Brain pericyte (primary cell): ENCODE results near the gene CCNI.
"Not testable (repeated sequence)": the region's sequence is repeated elsewhere in the genome, so short reads cannot be mapped to it uniquely, and the experiment has no call there.

Experiments used
- DNase-seq: peaks from one replicate; pipeline ENCODE4 v3.0.0-alpha.2; 2012; ENCODE audit warnings: low read depth, low spot score

CCNI gene, protein sequence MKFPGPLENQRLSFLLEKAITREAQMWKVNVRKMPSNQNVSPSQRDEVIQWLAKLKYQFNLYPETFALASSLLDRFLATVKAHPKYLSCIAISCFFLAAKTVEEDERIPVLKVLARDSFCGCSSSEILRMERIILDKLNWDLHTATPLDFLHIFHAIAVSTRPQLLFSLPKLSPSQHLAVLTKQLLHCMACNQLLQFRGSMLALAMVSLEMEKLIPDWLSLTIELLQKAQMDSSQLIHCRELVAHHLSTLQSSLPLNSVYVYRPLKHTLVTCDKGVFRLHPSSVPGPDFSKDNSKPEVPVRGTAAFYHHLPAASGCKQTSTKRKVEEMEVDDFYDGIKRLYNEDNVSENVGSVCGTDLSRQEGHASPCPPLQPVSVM

DNA sequence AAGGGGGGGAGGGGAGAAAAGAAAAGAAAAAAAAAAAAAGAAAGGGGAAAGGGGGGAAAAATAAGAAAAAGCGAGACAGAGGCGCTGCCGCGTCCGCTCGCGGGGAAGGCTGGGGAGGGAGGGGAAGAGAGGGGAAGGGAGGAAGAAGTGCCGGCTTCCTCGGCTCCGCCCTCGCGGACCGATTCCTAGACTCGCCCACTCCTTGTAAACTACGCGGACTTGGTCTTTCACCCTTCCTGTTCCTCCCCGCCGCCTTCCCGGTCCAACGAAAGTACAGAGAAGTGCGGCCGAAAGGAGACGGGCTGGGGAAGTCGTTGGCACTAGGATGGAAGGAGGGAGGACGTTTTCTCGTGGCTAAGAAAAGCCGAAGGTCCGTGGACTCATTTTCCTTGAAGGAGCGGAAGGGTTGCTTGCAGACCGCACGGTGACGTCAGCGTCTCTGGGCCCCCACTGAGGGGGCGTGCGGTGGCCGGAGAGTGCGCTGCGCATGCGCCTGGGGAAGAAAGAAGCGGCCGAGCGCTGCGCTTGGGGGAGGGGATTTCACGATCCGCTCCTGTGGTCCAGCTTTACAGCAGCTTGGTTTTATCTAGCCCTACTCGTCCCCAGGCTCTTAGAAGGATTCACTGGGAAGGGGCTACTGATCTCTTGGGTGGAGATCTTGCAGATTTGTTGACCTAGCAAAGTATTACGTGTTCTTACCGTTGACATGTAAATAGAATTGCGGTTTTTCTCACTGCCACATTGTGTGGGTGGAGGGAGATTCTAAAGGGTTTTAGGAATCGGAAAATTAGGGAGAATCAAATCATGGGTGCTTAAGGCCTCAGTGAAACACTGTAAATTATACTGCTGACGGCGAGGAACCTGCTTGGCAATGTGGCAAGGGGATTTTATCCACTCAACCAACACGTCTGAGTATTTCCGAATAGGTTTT is at the start of gene CCNI:
TSS of gene CCNI (minus strand) at position 121 of the 931 bp plus-strand sequence. CDS start 9,627 bp downstream, outside the sequence.
- DNase-seq: peak; percentile 98

DNA sequence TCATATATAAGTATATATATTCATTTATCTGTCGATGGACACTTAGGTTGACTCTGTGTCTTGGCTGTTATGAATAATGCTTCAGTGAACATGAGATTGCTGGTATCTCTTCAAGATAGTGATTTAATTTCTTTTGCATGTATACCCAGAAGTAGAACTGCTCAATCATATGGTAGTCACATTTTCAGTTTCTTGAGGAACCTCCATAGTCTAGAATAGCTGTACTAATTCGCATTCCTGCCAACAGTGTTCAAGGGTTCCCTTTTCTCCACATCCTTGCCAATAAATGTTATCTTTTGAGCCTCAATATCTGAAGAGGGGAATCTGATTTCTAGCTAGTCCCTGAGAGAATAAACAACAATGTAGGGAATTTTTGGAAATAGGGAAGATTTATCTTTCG is 48.8 kb upstream of the CCNI start:
- DNase-seq: no peak

DNA sequence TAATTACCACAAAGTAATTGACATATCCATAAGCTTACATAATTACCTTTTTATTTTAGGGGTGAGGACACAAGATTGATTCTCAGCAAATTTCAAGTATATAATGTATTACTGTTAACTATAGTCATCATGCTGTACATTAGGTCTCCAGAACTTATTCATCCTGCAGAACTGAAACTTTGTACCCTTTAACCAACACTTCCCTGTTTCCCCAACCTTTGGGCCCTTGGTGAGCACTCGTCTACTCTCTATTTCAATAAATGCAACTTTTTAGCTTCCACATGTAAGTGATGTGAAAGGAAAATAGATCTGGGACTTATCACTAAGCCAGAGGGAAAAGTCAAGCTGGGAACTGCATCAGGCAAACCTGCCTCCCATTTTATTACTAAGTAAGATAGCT is 47.6 kb upstream of the CCNI start:
- no peak for DNase-seq

DNA sequence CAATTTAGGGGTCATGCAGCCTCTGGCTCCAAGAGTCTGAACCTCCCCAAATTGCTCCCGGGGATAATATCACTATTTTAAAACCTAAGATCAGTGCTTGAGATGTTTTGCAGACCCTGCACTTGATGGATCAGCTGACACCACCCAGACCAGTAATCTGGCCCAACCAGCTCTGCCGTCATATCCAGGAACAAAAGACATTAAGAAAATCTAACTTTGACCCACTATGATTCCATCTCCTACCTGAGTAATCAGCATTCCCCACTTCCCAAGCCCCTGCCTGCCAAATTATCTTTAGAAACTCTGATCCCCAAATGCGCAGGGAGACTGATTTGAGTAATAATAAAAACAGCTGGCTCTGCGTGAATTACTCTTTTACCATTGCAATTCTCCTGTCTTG is 46.9 kb upstream of the CCNI start:
- no peak for DNase-seq

DNA sequence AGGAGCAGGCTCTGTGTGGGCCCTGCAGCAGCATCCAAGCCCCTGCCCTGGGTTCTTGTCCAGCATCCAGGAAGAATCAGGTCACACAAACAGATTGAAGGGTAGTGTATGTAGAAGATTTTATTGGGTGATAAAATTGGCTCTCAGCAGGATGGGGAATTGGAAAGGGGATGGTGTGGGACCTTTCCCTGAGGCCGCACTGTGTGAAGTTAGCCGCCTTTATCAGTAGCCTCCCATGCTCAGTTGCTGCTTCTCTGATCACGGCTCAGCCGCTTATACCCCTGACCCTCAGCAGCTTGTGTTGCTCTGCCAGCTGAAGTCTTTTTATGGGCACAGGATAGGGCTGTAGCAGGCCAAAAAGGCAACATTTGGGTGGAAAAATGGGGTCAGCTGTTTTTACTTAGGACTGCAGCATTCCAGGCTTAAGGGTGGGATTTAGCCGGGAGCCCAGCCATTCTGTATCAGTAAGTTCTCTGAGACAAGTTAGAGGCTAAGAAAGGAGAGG is 46.0 kb upstream of the CCNI start:
- no peak for DNase-seq

DNA sequence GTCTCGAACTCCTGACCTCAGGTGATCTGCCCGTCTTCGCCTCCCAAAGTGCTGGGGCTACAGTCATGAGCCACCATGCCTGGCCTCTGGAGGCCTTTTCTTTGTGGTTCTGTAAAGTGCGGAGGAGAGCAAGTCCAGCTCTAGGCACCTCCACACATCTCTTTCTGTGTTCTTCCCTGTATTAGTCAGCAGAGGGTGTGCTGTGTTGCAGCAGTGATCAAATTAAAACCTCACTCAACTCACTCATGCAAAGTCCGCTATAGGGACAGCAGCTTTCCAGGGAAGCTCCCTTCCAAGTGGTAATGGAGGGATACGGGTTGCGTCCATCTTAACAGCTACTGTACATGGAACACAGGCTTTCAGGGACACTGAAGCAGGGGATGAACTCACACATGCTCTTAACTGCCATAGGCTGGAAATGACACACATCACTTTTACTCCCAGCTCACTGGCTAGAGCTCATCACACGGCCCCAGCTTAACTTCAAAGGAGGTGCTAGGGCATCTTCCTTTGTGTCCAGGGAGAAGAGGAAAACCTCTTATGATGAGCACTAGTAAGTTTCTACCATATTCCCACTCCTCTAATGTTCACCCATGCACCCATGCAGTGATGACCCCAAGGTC is 45.2 kb upstream of the CCNI start:
- DNase-seq: no peak

DNA sequence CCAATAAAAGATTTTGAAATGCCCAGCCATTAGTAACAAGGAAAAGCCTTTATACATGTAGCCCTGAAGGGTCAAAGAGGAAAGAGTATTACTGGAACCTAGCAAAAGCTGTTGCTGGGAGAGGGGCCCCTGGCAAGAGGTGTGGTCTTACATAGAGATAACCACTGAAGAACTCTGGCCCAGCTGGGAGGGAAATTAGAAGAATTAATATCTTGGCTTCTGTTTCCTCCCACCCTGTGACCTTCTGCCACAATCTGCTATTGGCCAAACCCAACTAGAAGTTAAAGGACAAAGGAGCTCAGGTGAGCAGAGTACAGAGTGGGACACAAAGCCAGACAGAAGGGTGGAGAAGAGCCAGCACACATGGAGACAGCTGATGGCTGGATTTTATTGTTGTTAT is 41.9 kb upstream of the CCNI start:
- DNase-seq: no peak

DNA sequence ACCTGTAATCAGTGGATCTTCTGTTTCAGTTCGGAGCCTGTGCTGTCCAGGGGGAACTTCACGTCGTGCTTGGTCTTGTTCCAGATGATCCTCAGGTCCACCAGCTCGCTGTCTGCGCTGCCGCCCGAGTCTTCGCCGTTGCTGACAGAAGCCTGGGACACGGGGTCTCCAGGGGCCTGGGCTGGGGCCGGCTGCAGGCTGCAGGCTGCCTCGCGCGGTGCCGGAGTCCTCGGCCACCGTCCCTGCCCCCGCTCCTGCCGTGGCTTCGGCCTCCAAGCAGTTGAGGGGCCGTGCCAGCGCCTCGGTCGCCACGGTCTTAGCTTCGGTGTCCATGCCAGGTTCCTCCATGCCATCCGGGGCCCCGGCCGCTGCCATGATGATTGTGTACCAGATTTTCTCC is 37.3 kb upstream of the CCNI start:
- DNase-seq: no peak

DNA sequence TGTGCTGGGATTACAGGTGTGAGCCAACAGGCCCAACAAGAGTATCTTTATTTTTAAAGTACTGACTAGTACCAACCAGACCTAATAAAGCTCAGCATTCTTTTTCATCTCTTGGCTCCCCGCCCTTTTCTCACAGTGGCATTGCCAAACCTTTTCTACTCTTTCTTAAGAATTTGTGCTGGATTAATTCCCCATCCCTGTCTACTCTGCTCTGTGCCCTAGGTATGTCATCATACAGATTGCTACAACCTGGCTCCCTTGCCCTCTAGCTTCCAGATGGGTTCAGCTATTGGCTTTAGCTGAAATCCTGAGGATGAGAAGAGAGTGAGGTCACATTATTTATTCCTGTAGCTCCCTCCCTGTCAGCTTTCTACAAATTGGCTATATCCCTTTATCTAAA is 34.9 kb upstream of the CCNI start:
- no peak for DNase-seq

DNA sequence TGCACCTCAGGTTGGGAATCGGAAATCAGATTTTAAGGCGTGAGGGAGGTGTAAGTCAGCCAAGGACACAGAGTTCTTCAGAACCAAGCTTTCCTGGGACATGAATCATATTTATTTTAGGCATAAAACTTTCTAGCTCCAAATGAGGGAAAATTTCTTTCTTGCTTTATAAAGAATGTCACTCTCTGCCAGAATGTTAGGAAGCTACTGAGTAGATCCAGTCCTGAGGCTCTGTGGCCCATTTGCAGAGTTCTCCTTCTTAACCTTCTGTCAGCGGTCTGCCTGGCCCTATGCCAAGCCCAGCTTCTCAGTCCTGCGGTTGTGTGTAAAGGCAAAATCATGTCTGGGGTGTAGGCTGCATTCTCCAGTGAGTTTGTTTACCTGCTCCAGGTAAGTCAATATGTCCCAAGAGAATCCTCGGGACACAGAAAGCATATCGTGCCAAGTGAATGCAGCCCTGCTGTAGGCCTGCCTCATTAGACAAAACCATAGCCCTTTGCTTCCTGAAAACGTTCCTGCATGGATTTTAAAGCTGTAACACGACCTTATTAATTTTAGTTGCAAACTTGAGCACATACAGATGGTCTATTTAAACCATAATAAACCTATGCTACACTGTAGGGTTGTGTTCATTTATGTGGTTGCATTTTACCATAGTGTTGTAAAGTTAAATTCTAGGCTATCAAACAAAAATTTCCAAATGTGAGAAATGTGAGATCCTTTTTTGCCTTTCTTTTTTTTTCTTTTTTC is 29.2 kb upstream of the CCNI start:
- DNase-seq: no peak

DNA sequence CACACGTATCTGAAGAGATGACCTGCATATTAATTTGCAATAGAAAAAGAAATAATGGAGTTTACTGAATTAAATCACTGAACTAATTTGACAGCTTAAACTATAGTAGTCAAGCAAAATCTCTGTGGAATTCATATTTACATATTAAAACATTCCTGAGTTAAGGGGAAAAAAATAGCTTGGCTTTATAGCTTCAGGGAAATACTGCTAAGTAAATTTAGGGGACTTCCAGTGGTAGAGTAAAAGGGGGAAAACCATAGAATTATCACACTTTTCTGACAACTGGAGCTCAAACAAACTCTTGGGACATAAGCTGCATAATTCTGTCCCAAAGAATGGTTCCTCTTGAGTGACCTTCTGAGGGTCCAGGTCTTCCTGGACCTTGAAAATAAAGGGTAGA is 28.6 kb upstream of the CCNI start:
- DNase-seq: no peak

DNA sequence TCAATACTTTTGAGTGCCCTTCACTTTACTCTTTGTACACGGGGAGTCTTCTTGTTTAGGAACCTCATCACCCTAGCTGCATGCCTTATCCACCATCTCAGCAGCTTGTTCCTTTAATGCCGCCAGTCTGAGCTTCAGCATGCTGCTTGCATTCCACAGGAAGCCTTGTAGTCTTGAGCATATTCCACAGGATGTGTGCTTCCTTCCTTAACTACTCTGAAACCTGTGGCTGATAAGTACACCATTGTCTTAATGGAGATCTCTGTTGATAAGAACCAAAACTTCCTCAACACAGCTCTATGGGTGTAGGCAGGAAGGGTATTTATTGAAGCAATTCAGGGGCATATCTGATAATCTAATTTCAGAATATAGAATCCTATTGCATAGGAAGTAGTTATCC is 24.4 kb upstream of the CCNI start:
- no peak for DNase-seq

DNA sequence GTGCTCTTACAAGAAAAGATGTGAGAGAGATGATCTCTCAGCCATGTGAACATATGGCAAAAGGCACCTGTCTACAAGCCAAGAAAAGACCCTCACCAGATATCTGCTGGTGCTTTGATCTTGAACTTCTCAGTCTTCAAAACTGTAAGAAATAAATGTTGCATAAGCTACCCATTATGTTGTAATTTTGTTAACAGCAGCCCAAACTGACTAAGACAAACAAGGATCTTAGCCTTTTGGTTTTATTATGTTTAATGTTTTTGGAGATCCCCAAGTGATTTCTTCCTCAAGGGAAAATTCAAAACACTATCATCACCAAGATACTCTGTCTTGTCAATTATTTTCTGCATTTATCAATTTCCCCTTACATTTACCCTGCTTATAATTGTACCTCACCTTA is 21.8 kb upstream of the CCNI start:
- no peak for DNase-seq

DNA sequence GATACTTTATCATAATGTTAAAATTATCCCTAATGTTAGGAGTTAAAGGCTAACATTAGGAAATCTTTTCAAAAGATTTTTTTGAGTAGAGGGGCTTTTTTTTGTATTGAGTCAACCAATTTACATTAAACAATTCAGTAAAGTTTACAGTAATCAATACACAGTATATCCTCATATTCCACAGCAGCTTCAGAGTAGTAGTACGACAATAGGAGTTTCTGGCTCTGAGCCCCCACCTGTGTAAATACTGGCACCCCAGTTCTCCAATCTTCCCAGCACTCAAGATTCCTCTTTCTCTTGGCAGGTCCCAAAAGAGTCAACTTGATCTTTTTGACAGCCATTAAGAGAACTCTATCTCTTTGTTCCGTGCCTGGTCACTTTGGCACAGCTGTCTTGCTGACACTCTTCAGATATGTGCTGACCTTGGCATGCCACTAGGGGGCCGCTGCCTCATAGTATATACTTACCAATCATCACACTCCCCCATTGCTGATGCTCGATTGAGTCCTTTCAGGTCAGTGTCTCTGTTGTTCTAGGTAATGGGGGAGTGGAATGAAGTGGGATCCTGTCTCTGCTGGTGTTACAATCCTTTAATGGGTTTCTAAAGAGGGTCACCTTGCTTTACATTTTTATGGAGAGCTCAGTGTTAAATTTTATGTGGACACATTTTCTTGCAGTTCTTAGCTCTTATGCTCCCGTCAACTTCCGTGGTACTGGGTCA is 19.5 kb upstream of the CCNI start:
- no peak for DNase-seq

DNA sequence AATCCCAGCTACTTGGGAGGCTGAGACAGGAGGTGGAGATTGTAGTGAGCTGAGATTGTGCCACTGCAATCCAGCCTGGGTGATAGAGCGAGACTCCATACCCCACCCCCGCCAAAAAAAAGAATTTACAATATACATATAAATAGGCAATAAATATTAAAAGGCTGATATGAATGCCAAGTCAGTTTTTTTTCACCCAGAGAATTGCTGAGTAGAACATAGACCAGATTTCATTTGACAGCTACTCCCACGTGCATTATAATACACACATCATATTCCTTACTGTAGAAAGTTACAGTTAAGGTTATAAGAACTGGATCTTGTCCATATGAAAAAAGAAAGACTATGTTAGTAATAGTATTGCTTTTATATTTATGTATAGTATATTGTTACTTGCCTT is 18.7 kb upstream of the CCNI start:
- no peak for DNase-seq

DNA sequence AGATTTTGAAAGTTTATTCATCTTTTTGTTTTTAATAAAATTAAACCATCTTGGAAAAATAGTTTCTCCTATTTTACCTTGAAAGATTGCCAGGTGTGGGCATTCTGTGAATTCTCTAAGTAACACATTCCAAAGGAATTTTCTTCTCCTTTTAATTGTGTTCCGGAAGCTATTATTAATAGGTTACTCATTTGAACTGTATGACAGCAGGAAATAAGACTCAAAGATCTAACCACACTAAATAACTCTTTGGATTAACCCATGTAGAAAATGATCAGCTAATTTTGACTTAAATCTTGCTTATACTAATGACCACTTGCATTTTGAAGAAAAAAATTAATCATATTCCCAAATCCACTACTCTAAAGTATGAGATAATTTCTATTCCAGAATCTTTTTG is 17.6 kb upstream of the CCNI start:
- no peak for DNase-seq

DNA sequence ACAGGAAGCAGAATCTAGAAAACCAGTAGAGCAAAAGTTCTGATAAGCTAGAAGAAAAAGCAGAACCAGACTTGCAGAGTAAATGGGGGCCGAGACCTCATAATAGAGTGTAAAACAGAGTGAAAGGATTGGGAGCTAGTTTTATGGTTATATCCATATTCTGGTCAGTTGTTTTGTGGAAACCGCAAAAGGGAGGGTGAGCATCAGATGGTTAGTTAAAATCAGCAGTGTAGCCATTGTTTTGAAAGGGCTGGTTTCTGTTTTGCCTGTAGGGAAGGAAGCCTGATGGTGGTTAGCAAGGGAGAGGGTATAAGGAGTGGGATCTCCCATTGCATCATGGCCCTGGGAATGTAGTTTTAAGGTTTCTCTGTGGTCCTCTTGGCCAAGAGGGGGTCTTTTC is 17.2 kb upstream of the CCNI start:
- no peak for DNase-seq

DNA sequence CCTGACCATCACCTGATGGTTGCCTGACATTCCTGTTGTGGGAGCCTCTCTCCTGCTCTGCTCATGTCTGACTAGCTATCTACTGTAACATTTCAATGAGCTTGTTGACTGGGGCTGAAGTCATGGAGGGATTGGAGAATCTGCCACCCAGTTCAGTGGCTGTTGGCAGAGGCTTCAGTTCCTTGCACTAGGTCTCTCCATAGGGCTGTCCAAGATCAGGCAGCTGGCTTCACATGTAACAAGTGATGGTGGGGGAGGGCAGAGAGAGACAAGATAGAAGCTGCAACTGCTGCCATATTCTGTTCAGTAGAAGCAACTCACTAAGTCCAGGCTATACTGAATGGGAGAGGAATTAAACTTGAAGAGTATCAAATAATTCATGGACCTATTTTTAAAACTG is 14.1 kb upstream of the CCNI start:
- DNase-seq: no peak

DNA sequence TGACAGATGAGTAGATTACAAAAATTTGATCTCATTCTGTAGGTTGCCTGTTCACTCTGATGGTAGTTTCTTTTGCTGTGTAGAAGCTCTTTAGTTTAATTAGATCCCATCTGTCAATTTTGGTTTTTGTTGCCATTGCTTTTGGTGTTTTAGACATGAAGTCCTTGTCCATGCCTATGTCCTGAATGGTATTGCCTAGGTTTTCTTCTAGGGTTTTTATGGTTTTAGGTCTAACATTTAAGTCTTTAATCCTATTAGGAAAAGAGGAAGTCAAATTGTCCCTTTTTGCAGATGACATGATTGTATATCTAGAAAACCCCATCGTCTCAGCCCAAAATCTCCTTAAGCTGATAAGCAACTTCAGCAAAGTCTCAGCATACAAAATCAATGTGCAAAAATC is 11.2 kb upstream of the CCNI start:
- not testable (repeated sequence) for DNase-seq

DNA sequence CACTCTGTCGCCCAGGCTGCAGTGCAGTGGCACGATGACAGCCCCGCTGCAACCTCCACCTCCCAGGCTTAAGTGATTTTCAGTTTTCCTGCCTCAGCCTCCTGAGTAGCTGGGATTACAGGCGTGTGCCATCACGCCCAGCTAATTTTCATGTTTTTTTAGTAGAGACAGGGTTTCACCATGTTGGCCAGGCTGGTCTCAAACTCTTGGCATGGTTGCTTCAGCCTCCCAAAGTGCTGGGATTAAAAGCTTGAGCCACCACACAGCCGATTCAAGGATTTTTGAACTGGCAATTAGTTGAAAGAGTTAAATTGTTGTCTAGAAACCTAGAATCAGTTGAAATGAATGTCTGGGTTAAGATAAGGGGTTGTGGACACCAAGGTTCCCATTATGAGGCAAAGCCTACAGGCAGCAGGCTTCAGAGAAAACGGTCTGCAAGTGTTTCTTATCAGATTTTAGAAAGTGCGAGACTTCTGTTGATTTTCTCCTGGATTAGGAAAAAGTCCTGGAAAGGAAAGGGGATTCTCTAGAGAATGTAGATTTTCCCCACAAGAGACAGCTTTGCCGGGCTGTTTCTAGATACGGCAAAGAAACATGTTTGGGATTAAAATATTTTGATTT is 8.3 kb upstream of the CCNI start:
- no peak for DNase-seq
